SK-N-MC (cell line): ENCODE data around the gene AOAH.

ENCODE experiments used
- DNase-seq: peaks from one replicate; pipeline ENCODE4 v3.0.0-alpha.2; 2011; ENCODE audit warnings: low read depth, low spot score
- H3K27ac ChIP-seq: fragments of 200-600 bp; sonication (generic); 2 replicates; pipeline ENCODE4 v1.5.1; 2016; ENCODE audit warnings: mixed run types
- H3K36me3 ChIP-seq: fragments of 200-600 bp; sonication (generic); 2 replicates; pipeline ENCODE4 v1.6.1; 2017; ENCODE audit warnings: antibody characterized with exemption, low read length, mixed read lengths; ENCODE audit not compliant: insufficient read depth
- H3K4me3 ChIP-seq: fragments of 200-600 bp; sonication (generic); 2 replicates; pipeline ENCODE4 v1.5.1; 2016
- H3K9ac ChIP-seq: fragments of 200-600 bp; sonication (generic); 2 replicates; pipeline ENCODE4 v1.8.0; 2017; ENCODE audit warnings: mixed run types, mixed read lengths; ENCODE audit not compliant: insufficient read length
- H3K9me3 ChIP-seq: fragments of 200-600 bp; sonication (generic); 2 replicates; pipeline ENCODE4 v1.6.1; 2017; ENCODE audit warnings: low read depth, mild to moderate bottlenecking, antibody characterized with exemption, low read length, moderate library complexity, mixed read lengths
- EZH2 ChIP-seq: fragments of 200-600 bp; sonication (generic); IDR thresholded peaks from one replicate; pipeline ENCODE4 v1.6.1; 2017; ENCODE audit warnings: antibody characterized with exemption
- FOXP2 ChIP-seq: optimal IDR thresholded peaks from 2 replicates; pipeline ENCODE3; 2011; ENCODE audit warnings: mild to moderate bottlenecking, moderate library complexity; ENCODE audit not compliant: insufficient read depth; ENCODE audit errors: extremely low read length, control extremely low read depth
- POLR2AphosphoS5 ChIP-seq: IDR thresholded peaks from 2 replicates; pipeline ENCODE4 v1.6.1; 2012; ENCODE audit warnings: mild to moderate bottlenecking, low read depth, low read length, borderline replicate concordance

The AOAH gene

GRCh38 chr7:36760856-36761762, 36.8 kb upstream of the AOAH start:
- Histone ChIP-seq H3K36me3 (no peaks in the 10 kb centered on the region), H3K27ac (no peak overlapping the region), H3K9ac (no peak overlapping the region), H3K4me3 (no peak overlapping the region), H3K9me3 (no peaks in the 10 kb centered on the region)
- TF ChIP-seq FOXP2 = no peak
- TF ChIP-seq POLR2AphosphoS5 = no peak
- no peak for TF ChIP-seq EZH2
- no peak for DNase-seq

- H3K9ac ChIP-seq = no peak overlapping the region
- H3K27ac ChIP-seq = no peak overlapping the region
- DNase-seq = no peak
- H3K4me3 ChIP-seq = no peak overlapping the region
- H3K9me3 ChIP-seq = no peaks in the 10 kb centered on the region
- no peaks in the 10 kb centered on the region for H3K36me3 ChIP-seq
- TF ChIP-seq POLR2AphosphoS5 = no peak
- no peak for TF ChIP-seq EZH2
Observed at GRCh38 chr7:36758879-36759278, 34.6 kb upstream of the AOAH start.

DNA sequence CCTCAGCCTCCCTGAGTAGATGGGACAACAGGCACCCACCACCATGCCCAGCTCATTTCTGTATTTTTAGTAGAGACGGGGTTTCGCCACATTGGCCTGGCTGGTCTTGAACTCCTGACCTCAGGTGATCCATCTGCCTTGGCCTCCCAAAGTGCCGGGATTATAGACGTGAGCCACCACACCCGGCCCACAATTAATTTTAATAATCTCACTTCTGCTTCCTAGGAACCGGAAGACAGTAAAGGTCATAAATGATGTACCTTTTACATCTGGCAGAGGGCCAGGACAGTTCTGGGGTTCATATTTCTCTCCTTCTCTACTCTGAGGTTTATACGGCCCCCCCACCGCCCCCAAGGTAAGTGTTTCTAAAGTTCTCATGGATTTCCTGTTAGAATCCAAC, 31.2 kb upstream of the AOAH start:
- no peak for DNase-seq
- no peak for TF ChIP-seq EZH2
- TF ChIP-seq POLR2AphosphoS5 = no peak
- TF ChIP-seq FOXP2 = no peak

GRCh38 chr7:36752026-36752711, 27.9 kb upstream of the AOAH start:
- Histone ChIP-seq H3K4me3 (no peak overlapping the region), H3K27ac (no peak overlapping the region), H3K9me3 (no peaks in the 10 kb centered on the region), H3K9ac (no peak overlapping the region), H3K36me3 (no peaks in the 10 kb centered on the region)
- DNase-seq = no peak
- TF ChIP-seq FOXP2 (no peak), POLR2AphosphoS5 (no peak), EZH2 (no peak)

More for the DNA sequence above, 31.2 kb upstream of the AOAH start:
- Histone ChIP-seq H3K36me3 (no peaks in the 10 kb centered on the region), H3K4me3 (no peak overlapping the region), H3K27ac (no peak overlapping the region), H3K9ac (no peak overlapping the region), H3K9me3 (no peaks in the 10 kb centered on the region)

- no peak overlapping the region for H3K9ac ChIP-seq
- no peaks in the 10 kb centered on the region for H3K9me3 ChIP-seq
- TF ChIP-seq FOXP2 = no peak
- TF ChIP-seq POLR2AphosphoS5 = no peak
- TF ChIP-seq EZH2 = no peak
- H3K27ac ChIP-seq = no peak overlapping the region
- H3K4me3 ChIP-seq = no peak overlapping the region
- no peak for DNase-seq
- no peaks in the 10 kb centered on the region for H3K36me3 ChIP-seq
Observed at GRCh38 chr7:36750451-36750850, 26.2 kb upstream of the AOAH start.

DNA sequence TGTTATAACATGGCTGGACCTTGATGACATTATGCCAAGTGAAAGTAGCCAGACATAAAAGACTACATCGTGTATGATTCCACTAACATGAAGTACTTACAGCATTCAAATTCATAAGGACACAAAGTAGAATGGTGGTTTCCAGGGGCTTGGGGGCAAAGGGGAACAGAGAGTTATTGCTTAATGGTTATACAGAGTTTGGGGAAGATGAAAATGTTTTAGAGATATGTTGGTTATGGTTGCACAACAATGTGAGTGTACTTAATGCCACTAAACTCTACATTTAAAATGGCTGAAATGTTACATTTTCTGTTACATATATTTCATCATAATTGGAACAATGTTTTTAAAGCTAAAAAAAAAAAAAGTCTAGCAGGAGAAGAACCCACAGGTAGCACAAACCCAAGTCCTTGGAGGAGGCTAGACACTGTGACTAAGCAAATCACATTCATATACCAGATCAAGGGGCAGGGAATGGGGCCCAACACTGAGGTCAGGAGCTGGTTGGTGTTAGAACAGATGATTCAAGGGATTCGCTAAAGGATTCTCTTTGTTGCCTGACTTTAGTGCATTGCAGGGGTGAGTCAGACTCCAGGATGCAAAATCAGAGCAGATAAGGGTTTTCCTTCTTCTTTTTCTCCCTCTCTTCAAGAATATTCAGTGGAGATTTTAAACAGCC, 25.1 kb upstream of the AOAH start:
- no peak overlapping the region for H3K4me3 ChIP-seq
- no peak for DNase-seq
- TF ChIP-seq POLR2AphosphoS5 = no peak
- TF ChIP-seq FOXP2 = no peak
- TF ChIP-seq EZH2 = no peak
- H3K27ac ChIP-seq = no peak overlapping the region
- no peaks in the 10 kb centered on the region for H3K36me3 ChIP-seq
- no peaks in the 10 kb centered on the region for H3K9me3 ChIP-seq
- no peak overlapping the region for H3K9ac ChIP-seq

- H3K27ac ChIP-seq = no peak overlapping the region
Observed at GRCh38 chr7:36748017-36748487, 23.8 kb upstream of the AOAH start.

More at GRCh38 chr7:36748017-36748487, 23.8 kb upstream of the AOAH start:
- Histone ChIP-seq H3K9ac (no peak overlapping the region), H3K36me3 (no peaks in the 10 kb centered on the region), H3K4me3 (no peak overlapping the region), H3K9me3 (no peaks in the 10 kb centered on the region)
- DNase-seq = no peak
- no peak for TF ChIP-seq POLR2AphosphoS5
- TF ChIP-seq FOXP2 = no peak
- TF ChIP-seq EZH2 = no peak
